SH-SY5Y (cell line): ENCODE measurements around the gene PP2D1.

Source experiments
- GATA2 ChIP-seq: IDR thresholded peaks from 2 replicates; pipeline ENCODE4 v1.6.1; 2011; ENCODE audit warnings: mild to moderate bottlenecking, low read depth, low read length
- GATA3 ChIP-seq: IDR thresholded peaks from 2 replicates; pipeline ENCODE4 v1.6.1; 2011; ENCODE audit warnings: low read depth, mild to moderate bottlenecking, low read length, moderate library complexity

GRCh38 chr3:19946832-19947548, 65.1 kb downstream of the PP2D1 start, which contains the start of gene RAB5A:
- TF ChIP-seq GATA3 (no peak), GATA2 (no peak)
